ENCODE data around the gene FGFBP1.

Gene FGFBP1

DNA sequence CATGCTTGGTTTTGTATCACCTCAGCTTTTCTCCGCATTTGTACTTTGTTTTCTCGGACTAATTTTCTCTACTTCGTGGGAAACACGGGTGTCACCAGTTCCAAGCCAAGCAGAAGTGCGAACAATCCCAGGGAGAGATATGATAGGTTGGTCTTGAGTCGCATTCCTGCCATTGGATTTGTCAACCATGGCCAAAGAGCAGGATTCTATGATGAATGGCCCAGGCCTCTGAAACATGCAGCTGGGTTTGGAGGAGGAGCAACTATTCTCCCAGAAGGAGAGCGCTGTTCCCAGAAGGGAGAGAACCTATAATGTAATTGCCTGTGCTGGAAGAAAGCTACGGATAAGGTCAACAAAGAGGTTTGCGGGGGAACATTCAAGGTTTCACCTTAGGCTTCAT, 10.3 kb upstream of the FGFBP1 start:
- H3K27ac ChIP-seq, result no peak overlapping the region
- CTCF ChIA-PET, result no interaction called here
- DNase-seq (ENCODE audit: low spot score), result no peak
- POLR2A ChIA-PET (ENCODE audit: low non-redundant PET), result no interaction called here
- TF ChIP-seq CTCF (conservative IDR thresholded peaks at IDR 0.05; ENCODE audit: low read depth), result no peak

- CTCF ChIA-PET, result interaction anchor here (1.4 kb wide), 1 partner anchor 8 kb away, joined by 4 read pairs; no protein-coding TSS in a partner anchor
- POLR2A ChIA-PET (ENCODE audit: low non-redundant PET), result no interaction called here
- TF ChIP-seq CTCF (conservative IDR thresholded peaks at IDR 0.05; ENCODE audit: low read depth), result no peak
- DNase-seq (ENCODE audit: low spot score), result no peak
- H3K27ac ChIP-seq, result peak overlapping the region; percentile 28; the same call in 1 of the 2 replicates
Observed at GRCh38 chr4:15947684-15948083, 9.1 kb upstream of the FGFBP1 start.

GRCh38 chr4:15945516-15945915, 7.0 kb upstream of the FGFBP1 start:
- DNase-seq (ENCODE audit: low spot score), result no peak
- ChIA-PET POLR2A (ENCODE audit: low non-redundant PET) (no interaction called here), CTCF (interaction anchor here (1.3 kb wide), 1 partner anchor 140 kb away, joined by 3 read pairs; no protein-coding TSS in a partner anchor)
- TF ChIP-seq CTCF (conservative IDR thresholded peaks at IDR 0.05; ENCODE audit: low read depth), result no peak
- H3K27ac ChIP-seq, result no peak overlapping the region

- no peak for DNase-seq (ENCODE audit: low spot score)
- ChIA-PET POLR2A (ENCODE audit: low non-redundant PET) (no interaction called here), CTCF (no interaction called here)
- H3K27ac ChIP-seq, result no peak overlapping the region
- TF ChIP-seq CTCF (conservative IDR thresholded peaks at IDR 0.05; ENCODE audit: low read depth), result no peak
Observed at GRCh38 chr4:15944895-15945294, 6.4 kb upstream of the FGFBP1 start.

- no peak for DNase-seq (ENCODE audit: low spot score)
- H3K27ac ChIP-seq, result no peak overlapping the region
- no peak for TF ChIP-seq CTCF (conservative IDR thresholded peaks at IDR 0.05; ENCODE audit: low read depth)
- ChIA-PET POLR2A (ENCODE audit: low non-redundant PET) (no interaction called here), CTCF (no interaction called here)
Observed at GRCh38 chr4:15942283-15942682, 3.7 kb upstream of the FGFBP1 start.

DNA sequence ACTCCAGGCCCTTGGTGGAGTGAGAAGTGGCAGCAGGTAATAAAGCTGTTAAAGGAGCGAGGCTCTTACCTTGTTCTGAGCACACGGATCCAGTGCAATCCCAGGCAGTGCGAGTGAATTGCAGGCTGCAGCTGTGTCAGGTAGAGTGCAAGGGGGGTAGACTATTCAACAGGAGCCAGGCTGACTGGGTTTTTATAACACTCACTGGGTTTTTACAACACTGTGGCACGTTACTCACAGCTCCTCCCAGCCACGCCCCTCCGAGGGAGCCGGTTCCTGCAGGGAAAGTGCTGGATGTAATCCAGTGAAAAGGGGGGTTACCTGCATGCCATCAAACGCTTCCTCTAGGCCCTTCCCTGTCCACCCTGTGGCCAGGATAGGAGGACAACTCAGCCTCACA, 358 bp downstream of the FGFBP1 start:
- no peak for TF ChIP-seq CTCF (conservative IDR thresholded peaks at IDR 0.05; ENCODE audit: low read depth)
- H3K27ac ChIP-seq, result peak overlapping the region; percentile 92
- peak; percentile 89 for DNase-seq (ENCODE audit: low spot score)
- ChIA-PET POLR2A (ENCODE audit: low non-redundant PET) (interaction anchor here (0.6 kb wide), 1 partner anchor 18 kb away, joined by 3 read pairs; no protein-coding TSS in a partner anchor), CTCF (interaction anchor here (1.0 kb wide), 1 partner anchor 18 kb away, joined by 3 read pairs; no protein-coding TSS in a partner anchor)
